Progenitor cell of endocrine pancreas (in vitro differentiated cells): ENCODE measurements around the gene NPIPB8. TPM values are rescaled to one million over a fixed set of nuclear protein-coding genes. Genes with fewer than 3 reads are reported as not detected.
"Not testable (repeated sequence)": the region's sequence is repeated elsewhere in the genome, so short reads cannot be mapped to it uniquely, and the experiment has no call there.

Experiments used
- DNase-seq: peaks from one replicate; pipeline ENCODE4 v3.0.0; 2021; ENCODE audit warnings: low spot score; ENCODE audit not compliant: unreplicated experiment
- H3K27ac Mint-ChIP-seq: 2 replicates; pipeline ENCODE4 v1.8.0; 2021; ENCODE audit warnings: mild to moderate bottlenecking, moderate library complexity, mixed read lengths
- H3K27me3 Mint-ChIP-seq: 2 replicates; pipeline ENCODE4 v1.8.0; 2021; ENCODE audit warnings: mixed read lengths
- H3K36me3 Mint-ChIP-seq: 2 replicates; pipeline ENCODE4 v1.8.0; 2022; ENCODE audit warnings: mixed read lengths; ENCODE audit not compliant: insufficient read depth
- H3K4me1 Mint-ChIP-seq: 2 replicates; pipeline ENCODE4 v1.8.0; 2021; ENCODE audit warnings: low read depth, mixed read lengths
- H3K4me3 Mint-ChIP-seq: 2 replicates; pipeline ENCODE4 v1.8.0; 2021; ENCODE audit warnings: low read depth, mild to moderate bottlenecking, moderate library complexity, mixed read lengths
- H3K9me3 Mint-ChIP-seq: 2 replicates; pipeline ENCODE4 v1.8.0; 2021; ENCODE audit warnings: low read depth, mixed read lengths
- total RNA-seq: library from RNA; stranded (reverse); gene quantifications from 2 replicates; pipeline ENCODE4 v1.2.1, GENCODE V29; 2021
- TF ChIP-seq, protein P1 (sequence below): fragments of 200-600 bp; sonication (generic); IDR thresholded peaks from one replicate; pipeline ENCODE4 v1.5.0; 2021; ENCODE audit warnings: antibody characterized with exemption, mild to moderate bottlenecking; ENCODE audit not compliant: unreplicated experiment

NPIPB8 gene
- total RNA-seq, 1 donor from 2014 or later, result 0.77 TPM

GRCh38 chr16:28607116-28607623 is 30.7 kb upstream of the NPIPB8 start:
- TF ChIP-seq, protein P1, sequence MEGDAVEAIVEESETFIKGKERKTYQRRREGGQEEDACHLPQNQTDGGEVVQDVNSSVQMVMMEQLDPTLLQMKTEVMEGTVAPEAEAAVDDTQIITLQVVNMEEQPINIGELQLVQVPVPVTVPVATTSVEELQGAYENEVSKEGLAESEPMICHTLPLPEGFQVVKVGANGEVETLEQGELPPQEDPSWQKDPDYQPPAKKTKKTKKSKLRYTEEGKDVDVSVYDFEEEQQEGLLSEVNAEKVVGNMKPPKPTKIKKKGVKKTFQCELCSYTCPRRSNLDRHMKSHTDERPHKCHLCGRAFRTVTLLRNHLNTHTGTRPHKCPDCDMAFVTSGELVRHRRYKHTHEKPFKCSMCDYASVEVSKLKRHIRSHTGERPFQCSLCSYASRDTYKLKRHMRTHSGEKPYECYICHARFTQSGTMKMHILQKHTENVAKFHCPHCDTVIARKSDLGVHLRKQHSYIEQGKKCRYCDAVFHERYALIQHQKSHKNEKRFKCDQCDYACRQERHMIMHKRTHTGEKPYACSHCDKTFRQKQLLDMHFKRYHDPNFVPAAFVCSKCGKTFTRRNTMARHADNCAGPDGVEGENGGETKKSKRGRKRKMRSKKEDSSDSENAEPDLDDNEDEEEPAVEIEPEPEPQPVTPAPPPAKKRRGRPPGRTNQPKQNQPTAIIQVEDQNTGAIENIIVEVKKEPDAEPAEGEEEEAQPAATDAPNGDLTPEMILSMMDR, result no peak
- Mint-ChIP-seq H3K36me3 (no peaks in the 10 kb centered on the region), H3K27ac (no peak overlapping the region), H3K4me3 (no peak overlapping the region), H3K9me3 (no peaks in the 10 kb centered on the region), H3K27me3 (no peaks in the 10 kb centered on the region), H3K4me1 (peaks cover 17% of the 10 kb centered on the region)
- no peak for DNase-seq

DNA sequence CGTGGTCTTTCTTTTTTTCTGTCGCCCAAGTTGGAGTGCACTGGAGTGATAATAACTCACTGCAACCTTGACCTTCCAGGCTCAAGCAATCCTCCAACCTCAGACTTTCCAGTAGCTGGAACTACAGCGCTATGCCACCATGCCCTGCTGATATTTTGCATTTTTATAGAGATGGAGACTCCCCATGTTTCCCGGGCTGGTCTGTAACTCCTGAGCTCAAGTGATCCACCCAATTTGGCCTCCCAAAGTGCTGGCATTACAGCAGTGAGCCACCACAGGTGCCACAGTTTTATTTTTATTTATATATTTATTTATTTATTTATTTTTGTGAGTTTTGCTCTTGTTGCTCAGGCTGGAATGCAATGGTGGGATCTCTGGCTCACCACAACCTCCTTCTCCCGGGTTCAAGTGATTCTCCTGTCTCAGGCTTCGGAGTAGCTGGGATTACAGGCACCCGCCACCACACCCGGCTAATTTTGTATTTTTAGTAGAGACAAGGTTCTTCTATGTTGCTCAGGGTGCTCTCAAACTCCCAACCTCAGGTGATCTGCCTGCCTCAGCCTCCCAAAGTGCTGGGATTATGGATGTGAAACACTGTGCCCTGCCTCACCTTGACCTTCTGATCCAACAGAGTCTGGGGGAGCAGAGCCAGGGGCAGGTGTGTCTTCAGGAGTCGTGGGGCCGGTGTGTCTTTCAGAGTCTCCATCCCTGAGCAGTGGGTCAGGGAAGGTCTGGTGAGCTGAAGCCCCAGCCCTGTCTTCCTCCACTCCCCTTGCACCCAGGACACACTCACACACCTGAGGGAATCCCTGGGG is 30.0 kb upstream of the NPIPB8 start:
- H3K27me3 Mint-ChIP-seq, H3K27ac Mint-ChIP-seq, H3K9me3 Mint-ChIP-seq, DNase-seq, H3K36me3 Mint-ChIP-seq: not testable (repeated sequence)
- H3K4me3 Mint-ChIP-seq, result peak overlapping the region; percentile 16
- H3K4me1 Mint-ChIP-seq, result peaks cover 17% of the 10 kb centered on the region

DNA sequence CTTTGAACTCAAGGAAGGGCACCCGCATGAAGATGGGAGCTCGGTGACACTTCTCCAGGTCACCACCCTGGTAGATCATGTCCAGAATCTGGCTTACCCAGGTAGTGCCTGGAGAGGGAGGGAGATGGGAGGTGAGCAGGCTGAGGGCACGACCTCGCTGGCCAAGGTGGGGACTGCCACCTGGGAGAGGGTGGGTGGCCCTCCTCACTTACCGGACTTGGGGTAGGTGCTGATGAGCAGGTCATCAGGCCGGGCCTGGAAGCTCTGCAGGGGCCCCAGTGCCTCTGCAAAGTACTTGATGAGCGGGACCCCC is 29.4 kb upstream of the NPIPB8 start:
- peak overlapping the region; percentile 16 for H3K4me3 Mint-ChIP-seq
- not testable (repeated sequence) for H3K27ac Mint-ChIP-seq, H3K9me3 Mint-ChIP-seq, H3K36me3 Mint-ChIP-seq, DNase-seq, H3K27me3 Mint-ChIP-seq
- peaks cover 17% of the 10 kb centered on the region for H3K4me1 Mint-ChIP-seq

DNA sequence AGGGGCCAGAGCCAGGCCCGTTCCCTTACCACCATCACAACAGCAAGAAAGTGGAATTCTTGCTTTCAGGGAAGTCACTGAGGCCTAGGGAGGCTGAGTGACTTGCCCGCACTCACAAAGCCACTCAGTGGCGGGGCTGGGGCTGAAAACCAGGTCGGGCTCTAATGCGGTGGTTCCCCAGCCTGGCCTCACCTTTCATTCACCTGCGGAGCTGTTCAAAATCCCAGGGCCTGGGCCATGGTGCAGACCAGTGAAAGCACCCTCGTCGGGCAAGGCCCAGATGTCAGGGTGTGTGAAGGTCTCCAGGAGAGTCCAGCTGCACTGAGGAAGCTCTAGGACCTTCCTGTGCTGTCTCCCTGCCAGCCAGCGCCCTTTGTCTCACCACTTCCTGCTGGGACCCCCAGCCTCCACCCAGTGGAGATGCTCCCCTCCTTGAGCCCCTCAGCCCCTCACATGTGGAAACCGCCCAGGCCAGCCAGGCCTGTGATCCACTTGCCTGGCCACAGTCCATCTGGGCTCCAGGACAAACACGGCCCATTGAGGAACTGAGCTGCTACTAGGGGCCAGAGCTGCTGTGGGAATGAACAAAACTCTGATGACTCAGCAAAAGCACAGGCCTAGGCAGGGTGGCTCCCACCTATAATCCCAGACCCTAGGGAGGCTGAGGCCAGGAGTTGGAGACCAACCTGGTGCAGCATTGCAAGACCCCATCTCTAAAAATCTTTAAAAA is 28.8 kb upstream of the NPIPB8 start:
- Mint-ChIP-seq H3K4me3 (peak overlapping the region; percentile 70), H3K4me1 (peaks cover 17% of the 10 kb centered on the region), H3K27ac (peak overlapping the region; percentile 92)
- DNase-seq, H3K36me3 Mint-ChIP-seq, H3K27me3 Mint-ChIP-seq, H3K9me3 Mint-ChIP-seq: not testable (repeated sequence)

DNA sequence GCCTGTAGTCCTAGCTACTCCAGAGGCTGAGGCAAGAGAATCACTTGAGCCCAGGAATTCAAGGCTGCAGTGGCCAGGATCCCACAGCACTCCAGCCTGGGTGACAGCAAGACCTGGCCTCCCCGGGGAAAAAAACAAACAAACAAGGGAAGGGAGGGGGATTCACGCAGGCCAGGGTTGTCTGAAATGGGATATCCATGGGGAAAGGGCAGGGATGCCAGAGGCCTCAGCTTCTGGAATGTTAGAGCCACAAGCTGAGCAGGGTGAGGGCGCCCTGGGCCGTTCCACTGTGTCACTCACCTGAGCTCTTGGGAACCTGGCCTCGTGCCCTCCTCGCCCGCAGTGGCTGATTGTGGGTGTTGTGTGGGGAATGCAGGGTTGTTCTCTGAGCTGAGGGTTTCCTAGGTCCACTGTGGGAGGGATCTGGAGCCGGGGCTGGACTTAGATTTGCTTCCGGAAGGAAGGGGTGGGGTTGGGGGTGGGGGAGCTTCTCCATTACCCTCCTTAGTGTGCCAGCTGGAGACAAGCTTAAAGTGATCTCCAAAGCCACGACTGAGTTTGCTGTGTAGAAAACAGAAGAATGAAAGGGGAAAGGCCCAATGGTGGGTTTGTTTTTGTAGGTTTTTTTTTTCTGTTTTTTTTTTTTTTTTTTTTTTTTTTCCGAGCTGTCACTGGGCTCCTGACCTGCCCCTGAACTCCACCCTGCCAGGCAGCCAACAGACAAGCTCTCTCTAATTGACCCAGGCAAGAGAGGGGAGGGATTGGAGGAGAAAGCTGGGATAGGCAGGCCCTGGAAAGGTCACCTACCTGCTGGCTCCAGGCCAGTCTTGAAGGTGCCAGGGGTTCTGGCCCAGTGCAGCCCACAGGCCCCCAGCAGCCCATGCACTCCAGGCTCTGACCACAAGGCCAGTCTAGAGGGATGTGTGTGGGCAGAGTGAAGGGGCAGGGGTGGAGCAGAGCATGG is 28.0 kb upstream of the NPIPB8 start, which contains the start of gene SULT1A1:
SULT1A1 (minus strand) TSS at position 414 of the 964 bp plus-strand sequence. CDS start 1,189 bp downstream, outside the sequence.
- Mint-ChIP-seq H3K36me3 (no peaks in the 10 kb centered on the region), H3K4me1 (peaks cover 17% of the 10 kb centered on the region), H3K27me3 (no peaks in the 10 kb centered on the region), H3K27ac (peak within 1 kb of the TSS; percentile 92), H3K4me3 (peak within 1 kb of the TSS; percentile 70), H3K9me3 (no peaks in the 10 kb centered on the region)
- TF ChIP-seq, protein P1, result no peak
- no peak for DNase-seq

DNA sequence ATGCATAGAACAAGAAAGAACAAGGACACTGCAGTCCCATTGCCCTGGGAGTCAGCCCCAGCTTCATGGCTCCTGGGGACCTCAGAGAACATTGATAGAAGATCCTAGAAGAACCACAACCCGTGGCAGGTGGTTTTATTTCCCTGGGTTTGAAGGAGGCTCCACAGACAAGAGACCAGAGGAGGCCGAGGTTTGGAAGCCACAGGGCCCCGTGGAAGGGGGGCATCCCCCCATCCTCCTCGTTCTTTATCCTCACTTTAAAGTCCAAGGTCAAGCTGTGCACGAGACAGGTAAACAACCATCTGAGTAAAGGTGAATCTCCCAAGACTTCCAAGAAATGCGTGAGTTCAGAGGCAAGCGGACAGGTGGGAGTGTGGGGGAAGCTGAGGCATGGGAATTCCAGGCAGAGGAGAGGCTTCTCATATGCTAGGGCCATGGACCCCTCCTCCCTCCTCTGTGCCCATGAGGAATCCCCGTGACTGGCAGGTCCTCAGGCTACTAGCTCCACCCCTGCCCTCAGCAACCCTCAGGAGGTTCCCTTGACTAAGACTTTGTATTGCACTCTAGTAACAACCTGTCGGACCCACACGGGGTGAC is 27.2 kb upstream of the NPIPB8 start:
- DNase-seq, result no peak
- peaks cover 17% of the 10 kb centered on the region for H3K4me1 Mint-ChIP-seq
- no peaks in the 10 kb centered on the region for H3K27me3 Mint-ChIP-seq
- no peak overlapping the region for H3K4me3 Mint-ChIP-seq
- no peaks in the 10 kb centered on the region for H3K9me3 Mint-ChIP-seq
- TF ChIP-seq, protein P1, result no peak
- H3K27ac Mint-ChIP-seq, result peak overlapping the region; percentile 62
- no peaks in the 10 kb centered on the region for H3K36me3 Mint-ChIP-seq

DNA sequence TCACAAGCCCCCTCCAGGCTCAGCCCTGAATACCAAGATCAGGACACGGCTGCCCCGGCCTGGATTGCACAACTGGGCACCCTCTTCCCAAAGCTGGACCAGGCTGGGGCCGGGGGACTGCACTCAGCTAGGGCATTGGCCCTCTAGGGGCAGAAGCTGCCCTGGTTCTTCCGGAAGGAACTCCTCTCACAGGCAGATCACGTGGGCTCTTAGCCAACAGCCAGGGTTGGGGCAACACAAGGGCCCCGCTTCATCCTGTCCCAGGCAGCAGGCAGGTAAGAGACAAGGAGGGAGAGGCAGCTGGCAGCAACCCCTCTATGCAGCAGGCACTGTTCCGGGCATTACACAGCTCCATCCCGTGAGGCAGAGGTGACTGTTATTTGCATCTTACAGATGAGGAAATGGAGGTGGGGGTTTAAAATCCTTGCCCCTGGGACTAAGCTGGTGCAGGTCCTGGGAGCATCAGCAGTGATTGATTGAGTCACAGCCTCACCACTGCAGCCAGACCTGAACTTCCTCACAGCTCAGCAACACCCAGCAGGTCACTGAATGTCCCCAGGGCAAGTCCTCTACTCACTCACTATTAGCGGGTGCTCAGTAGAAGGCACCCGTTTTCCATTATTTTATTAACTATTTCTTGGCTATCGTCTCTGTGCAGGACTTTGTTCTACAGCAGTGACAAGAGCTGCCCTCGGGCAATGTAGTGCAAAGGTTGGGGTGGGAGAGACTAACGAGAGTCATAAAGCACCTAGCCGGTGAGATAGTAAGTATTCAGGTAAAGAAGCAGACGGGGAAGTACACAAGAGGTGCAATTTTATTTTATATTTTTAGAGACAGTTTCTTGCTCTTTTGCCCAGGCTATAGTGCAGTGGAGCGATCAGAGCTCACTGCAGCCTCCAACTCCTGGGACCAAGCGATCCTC is 25.2 kb upstream of the NPIPB8 start:
- H3K27me3 Mint-ChIP-seq, H3K4me3 Mint-ChIP-seq, H3K27ac Mint-ChIP-seq, DNase-seq, H3K36me3 Mint-ChIP-seq, H3K9me3 Mint-ChIP-seq: not testable (repeated sequence)
- H3K4me1 Mint-ChIP-seq, result peaks cover 17% of the 10 kb centered on the region

GRCh38 chr16:28613912-28614311 is 24.0 kb upstream of the NPIPB8 start:
- not testable (repeated sequence) for H3K4me3 Mint-ChIP-seq, H3K36me3 Mint-ChIP-seq, H3K9me3 Mint-ChIP-seq, DNase-seq, H3K27ac Mint-ChIP-seq, H3K27me3 Mint-ChIP-seq
- H3K4me1 Mint-ChIP-seq, result peaks cover 17% of the 10 kb centered on the region
